K562 (cell line): ENCODE data around the gene FAM234A. TPM values are rescaled to one million over a fixed set of nuclear protein-coding genes. Genes with fewer than 3 reads are reported as not detected.

Experiments
- ATAC-seq: fragments of 200-7000 bp; cut with Tn5 transposase; 3 replicates; pipeline ENCODE4 v1.9.1; 2020; ENCODE audit warnings: moderate library complexity
- BruUV-seq: library from RNA; stranded (reverse); fragments of 400-500 nt; replicated peaks from 2 replicates; lab custom pipeline; 2021; lab: Mats Ljungman, UMichigan
- CTCF ChIA-PET: fragments of 300-600 bp; formaldehyde crosslinking; extraction: SDS; loops from one replicate; lab custom pipeline; 2021; ENCODE audit warnings: low intra/inter-chr PET ratio; lab: Yijun Ruan, JAX
- POLR2A ChIA-PET: fragments of 300-600, 350-650 bp; sonication (Branson Sonifier 250); formaldehyde crosslinking; extraction: SDS; loops from one replicate; lab custom pipeline; 2021; ENCODE audit warnings: antibody characterized with exemption, inconsistent platforms; lab: Yijun Ruan, JAX
- DNase-seq, 4 experiments: peaks; one replicate each; pipeline versions ENCODE4 v3.0.0 to v3.0.0-alpha.2; 2011 to 2018; ENCODE audit warnings: low spot score in 3 of 4, mixed read lengths in 3 of 4; ENCODE audit errors: extremely low read depth in 1 of 4
- FAIRE-seq: peaks from 2 replicates; lab custom pipeline; 2011; peaks lifted over from hg19 to GRCh38; lab: Jason Lieb, UNC
- H2AFZ ChIP-seq: 2 replicates; pipeline ENCODE4 v1.6.0; 2011; ENCODE audit warnings: low read depth, low read length, control low read depth, inconsistent platforms
- H3K27ac ChIP-seq: fragments of 200-600 bp; 3 replicates; pipeline ENCODE4 v1.8.0; 2011; ENCODE audit warnings: low read depth, mild to moderate bottlenecking, control low read depth, inconsistent platforms, low read length, moderate library complexity, mixed read lengths; ENCODE audit errors: extremely low read depth
- H3K27me3 ChIP-seq, 2 experiments: fragments of 300-600 bp in 1 of 2; 2 replicates in 1 of 2; 3 replicates in 1 of 2; pipeline versions ENCODE4 v1.6.0 to v1.8.0; 2011; ENCODE audit warnings: inconsistent platforms in 2 of 2, low read length in 2 of 2, mild to moderate bottlenecking in 1 of 2, mixed read lengths in 1 of 2, moderate library complexity in 1 of 2; ENCODE audit not compliant: control insufficient read depth in 2 of 2, insufficient read depth in 2 of 2
- H3K36me3 ChIP-seq: fragments of 300-600 bp; 3 replicates; pipeline ENCODE4 v1.8.0; 2011; ENCODE audit warnings: mild to moderate bottlenecking, low read length, inconsistent platforms; ENCODE audit not compliant: control insufficient read depth, insufficient read depth
- H3K4me1 ChIP-seq, 2 experiments: fragments of 200-600 bp in 1 of 2; replicated peaks in 1 of 2; 2 replicates in 1 of 2; 3 replicates in 1 of 2; pipeline versions ENCODE4 v1.5.1 to v1.8.0; 2011; ENCODE audit warnings: inconsistent platforms in 2 of 2, low read length in 2 of 2, mild to moderate bottlenecking in 1 of 2, mixed read lengths in 1 of 2, moderate library complexity in 1 of 2; ENCODE audit not compliant: control insufficient read depth in 2 of 2, insufficient read depth in 2 of 2
- H3K4me2 ChIP-seq: 2 replicates; pipeline ENCODE4 v1.6.1; 2011; ENCODE audit warnings: low read length, control low read depth, inconsistent platforms, mixed read lengths; ENCODE audit not compliant: insufficient read depth
- H3K4me3 ChIP-seq: fragments of 200-600 bp; sonication (generic), shearing (Covaris generic); 2 replicates; pipeline ENCODE4 v1.5.1; 2016; ENCODE audit warnings: control low read depth, inconsistent platforms
- H3K79me2 ChIP-seq: fragments of 200-600 bp; 3 replicates; pipeline ENCODE4 v1.8.0; 2011; ENCODE audit warnings: low read length, inconsistent platforms; ENCODE audit not compliant: control insufficient read depth, insufficient read depth
- H3K9ac ChIP-seq, 2 experiments: 2 replicates each; pipeline versions ENCODE4 v1.6.0 to v1.6.1; 2011; ENCODE audit warnings: low read depth in 2 of 2, low read length in 2 of 2, control low read depth in 1 of 2, inconsistent platforms in 1 of 2, mild to moderate bottlenecking in 1 of 2, mixed read lengths in 1 of 2; ENCODE audit not compliant: insufficient read depth in 1 of 2
- H3K9me1 ChIP-seq: one replicate; pipeline ENCODE4 v1.6.0; 2011; ENCODE audit warnings: inconsistent platforms, mild to moderate bottlenecking, low read length, moderate library complexity; ENCODE audit not compliant: control insufficient read depth, insufficient read depth
- H3K9me3 ChIP-seq: replicated peaks from 2 replicates; pipeline ENCODE4 v1.5.1; 2011; ENCODE audit warnings: low read depth, low read length, inconsistent platforms; ENCODE audit not compliant: control insufficient read depth, insufficient read depth
- H4K20me1 ChIP-seq: replicated peaks from 2 replicates; pipeline ENCODE4 v1.6.1; 2011; ENCODE audit warnings: low read length, inconsistent platforms, mixed read lengths; ENCODE audit not compliant: control insufficient read depth, insufficient read depth
- CBFA2T2 ChIP-seq: fragments of 450-650 bp; conservative IDR thresholded peaks from 2 replicates; pipeline ENCODE4 v1.6.1; 2017; ENCODE audit warnings: mild to moderate bottlenecking
- GABPB1 ChIP-seq: sonication (generic); formaldehyde crosslinking; IDR thresholded peaks from 2 replicates; pipeline ENCODE4 v1.8.0; 2022; ENCODE audit warnings: mild to moderate bottlenecking, missing genetic modification reagents
- MTA3 ChIP-seq: fragments of 450-650 bp; formaldehyde crosslinking; IDR thresholded peaks from 2 replicates; pipeline ENCODE4 v1.6.1; 2017; ENCODE audit warnings: mild to moderate bottlenecking, borderline replicate concordance
- NCOA4 ChIP-seq: fragments of 450-650 bp; IDR thresholded peaks from 2 replicates; pipeline ENCODE4 v1.6.1; 2018; ENCODE audit warnings: mild to moderate bottlenecking; ENCODE audit not compliant: partially characterized antibody
- SRF ChIP-seq, 2 experiments: fragments of 250-450, 450-650 bp in 1 of 2; sonication (Bioruptor Pico) in 1 of 2; sonication (generic) in 1 of 2; formaldehyde crosslinking; IDR thresholded peaks; 2 replicates each; pipeline versions ENCODE4 v1.5.0 to v1.5.1; 2020 to 2022; ENCODE audit warnings: mild to moderate bottlenecking in 1 of 2, missing genetic modification reagents in 1 of 2
- ZFPM2 ChIP-seq: fragments of 250-450 bp; sonication (Bioruptor Pico); IDR thresholded peaks from 2 replicates; pipeline ENCODE4 v1.5.1; 2022; ENCODE audit warnings: mild to moderate bottlenecking
- ZNF133 ChIP-seq: fragments of 250-450 bp; sonication (Bioruptor Pico); IDR thresholded peaks from 2 replicates; pipeline ENCODE4 v1.4.0; 2020; ENCODE audit warnings: mild to moderate bottlenecking
- ZNF316 ChIP-seq: fragments of 450-650 bp; IDR thresholded peaks from 2 replicates; pipeline ENCODE4 v1.6.1; 2016
- WGBS: fragments of 100-300 bp; shearing (Covaris generic); methylation state at CpG from one replicate; pipeline ENCODE4 v1.1.6; 2016; ENCODE audit warnings: low coverage, mixed read lengths; ENCODE audit not compliant: insufficient coverage; ENCODE audit errors: missing lambda C conversion rate; 5-methylcytosine and 5-hydroxymethylcytosine counted together
- in situ Hi-C: fragments of 300-500 bp; cut with MboI; formaldehyde crosslinking; loops from 4 replicates; pipeline ENCODE4 v1.15.0; 2018; ENCODE audit warnings: inconsistent platforms, mixed read lengths
- intact Hi-C: fragments of 100-400 bp; cut with micrococcal nuclease; formaldehyde crosslinking; loops from 2 replicates; pipeline ENCODE4 v1.14.2; 2022
- polyA plus RNA-seq, 8 experiments: library from polyadenylated mRNA; depleted of rRNA in 4 of 8; stranded (reverse) in 5 of 8; unstranded in 3 of 8; fragments of >200 nt; fragmentation: Nextera tagmentation in 2 of 8; fragmentation: Illumina TruSeq in 1 of 8; extraction: Ambion mirVana in 2 of 8; extraction: Trizol in 1 of 8; gene quantifications; 2 replicates each; pipeline versions ENCODE4 v1.2.1 to v1.2.3, GENCODE V29; 2011 to 2014; ENCODE audit warnings: inconsistent platforms in 1 of 8, missing spikeins in 1 of 8
- total RNA-seq, 7 experiments: library from RNA; depleted of rRNA in 6 of 7; stranded (reverse); fragments of >200 nt in 6 of 7; fragmentation: Illumina TruSeq in 2 of 7; extraction: Trizol in 2 of 7; gene quantifications; 2 replicates each; pipeline versions ENCODE4 v1.2.1 to v1.2.3, GENCODE V29; 2011 to 2021; ENCODE audit warnings: low replicate concordance in 1 of 7

The FAM234A gene
- total and polyA plus RNA-seq, 9 of the 15 experiments (the other 6 are each of a cell fraction or from before 2014, with no cell fraction given), result 1.0 to 47.9 (median 15.0) TPM

DNA sequence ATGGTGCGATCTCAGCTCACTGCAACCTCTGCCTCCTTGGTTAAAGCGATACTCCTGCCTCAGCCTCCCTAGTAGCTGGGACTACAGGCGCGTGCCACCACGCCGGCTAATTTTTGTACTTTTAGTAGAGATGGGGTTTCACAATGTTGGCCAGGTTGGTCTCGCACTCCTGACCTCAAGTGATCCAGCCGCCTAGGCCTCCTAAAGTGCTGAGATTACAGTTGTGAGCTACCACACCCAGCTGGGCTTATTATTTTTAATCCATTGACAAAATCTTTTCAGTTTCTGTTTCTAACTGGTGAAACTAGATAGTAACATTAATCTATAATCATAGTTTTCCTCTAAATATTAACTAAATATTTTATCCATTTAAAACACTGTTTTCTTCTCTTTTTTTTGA, 5.9 kb downstream of the FAM234A start:
- Histone ChIP-seq H3K27ac (no peak overlapping the region), H2AFZ (no peak overlapping the region), H4K20me1 (no peaks in the 10 kb centered on the region), H3K9me3 (no peaks in the 10 kb centered on the region; the same call in 1 of the 2 replicates), H3K79me2 (peaks cover 43% of the 10 kb centered on the region), H3K27me3 (no peaks in the 10 kb centered on the region), H3K4me3 (no peak overlapping the region), H3K4me1 (peaks cover 24 to 37% of the 10 kb centered on the region in 2 experiments), H3K36me3 (no peaks in the 10 kb centered on the region), H3K4me2 (no peak overlapping the region), H3K9me1 (no peaks in the 10 kb centered on the region), H3K9ac (no peak overlapping the region)
- ChIA-PET POLR2A (interaction anchor here (1.3 to 1.5 kb wide), 3 partner anchors 9 to 102 kb away, joined by 5 to 7 read pairs (median 5); partner anchors contain the start of gene LUC7L), CTCF (no interaction called here)
- FAIRE-seq (no peak), DNase-seq (no peak), ATAC-seq (no peak)
- TF ChIP-seq CBFA2T2 (no peak), NCOA4 (no peak), GABPB1 (CRISPR knock-in tag) (no peak), ZNF316 (0 out of 2 replicates have a peak, but pooled peaks have one; percentile 8), ZNF133 (no peak), SRF (CRISPR knock-in tag; IDR thresholded peaks at IDR 0.05) (no peak), ZFPM2 (no peak), MTA3 (no peak)
- WGBS, result 70% methylated on average over 8 of the region's 8 CpGs
- in situ Hi-C loops (no loop called here), intact Hi-C loops (no loop called here)
- BruUV-seq, result no TSS peak
